H1 (cell line): Measurements from ENCODE around the gene ATP8B3. TPM values are rescaled to one million over a fixed set of nuclear protein-coding genes. Genes with fewer than 3 reads are reported as not detected.

Experiments
- BCL11A ChIP-seq, 2 experiments: IDR thresholded peaks; one replicate each; pipeline ENCODE4 v1.6.1; 2011; ENCODE audit warnings: low read depth in 2 of 2, low read length in 2 of 2, mild to moderate bottlenecking in 2 of 2
- CHD2 ChIP-seq: IDR thresholded peaks from 2 replicates; pipeline ENCODE4 v1.6.1; 2012; ENCODE audit warnings: low read length, improper control_type of control experiment
- CREB1 ChIP-seq: IDR thresholded peaks from 2 replicates; pipeline ENCODE4 v1.6.1; 2012; ENCODE audit warnings: inconsistent platforms
- EP300 ChIP-seq, 2 experiments: IDR thresholded peaks; 1 replicate in 1 of 2; 2 replicates in 1 of 2; pipeline ENCODE4 v1.6.1; 2011 to 2012; ENCODE audit warnings: low read depth in 2 of 2, low read length in 2 of 2, mild to moderate bottlenecking in 2 of 2, borderline replicate concordance in 1 of 2, inconsistent platforms in 1 of 2, moderate library complexity in 1 of 2
- EZH2 ChIP-seq: fragments of 200-600 bp; sonication (generic); IDR thresholded peaks from 2 replicates; pipeline ENCODE4 v1.7.1; 2012; ENCODE audit warnings: low read depth, mild to moderate bottlenecking, moderate library complexity, low read length, inconsistent platforms; ENCODE audit not compliant: severe bottlenecking
- HDAC6 ChIP-seq: IDR thresholded peaks from one replicate; pipeline ENCODE4 v1.7.1; 2012; ENCODE audit warnings: low read depth, mild to moderate bottlenecking, inconsistent platforms, low read length, moderate library complexity
- JUND ChIP-seq: IDR thresholded peaks from 2 replicates; pipeline ENCODE4 v1.6.1; 2011; ENCODE audit warnings: mild to moderate bottlenecking, improper control_type of control experiment, low read length
- POLR2A ChIP-seq, 2 experiments: IDR thresholded peaks; 1 replicate in 1 of 2; 2 replicates in 1 of 2; pipeline ENCODE4 v1.6.1; 2011; ENCODE audit warnings: low read depth in 2 of 2, low read length in 2 of 2, mild to moderate bottlenecking in 2 of 2; ENCODE audit errors: control extremely low read depth in 1 of 2
- POLR2AphosphoS5 ChIP-seq: IDR thresholded peaks from 2 replicates; pipeline ENCODE4 v1.6.1; 2011; ENCODE audit warnings: low read depth, low read length
- SAP30 ChIP-seq: fragments of 300-600 bp; sonication (generic); IDR thresholded peaks from 2 replicates; pipeline ENCODE4 v1.7.1; 2012; ENCODE audit warnings: low read length, moderate library complexity, mild to moderate bottlenecking, inconsistent platforms; ENCODE audit not compliant: insufficient read depth, insufficient replicate concordance
- SP1 ChIP-seq: IDR thresholded peaks from 2 replicates; pipeline ENCODE4 v1.6.1; 2011; ENCODE audit warnings: low read depth, low read length
- TBP ChIP-seq: IDR thresholded peaks from 2 replicates; pipeline ENCODE4 v1.6.1; 2011; ENCODE audit warnings: low read depth, low read length, improper control_type of control experiment
- TEAD4 ChIP-seq: IDR thresholded peaks from 2 replicates; pipeline ENCODE4 v1.6.1; 2012; ENCODE audit warnings: low read depth, low read length, inconsistent platforms, mixed read lengths
- YY1 ChIP-seq: IDR thresholded peaks from 2 replicates; pipeline ENCODE4 v1.6.1; 2011; ENCODE audit warnings: low read depth, mild to moderate bottlenecking, low read length
- polyA plus RNA-seq, 7 experiments: library from polyadenylated mRNA; depleted of rRNA in 3 of 7; stranded (reverse) in 5 of 7; unstranded in 2 of 7; fragments of >200 nt in 5 of 7; fragments of 200-250 nt in 2 of 7; gene quantifications; 1 replicate in 5 of 7; 2 replicates in 1 of 7; 4 replicates in 1 of 7; pipeline versions ENCODE4 v1.2.1 to v1.2.3, GENCODE V29; 2011 to 2013; ENCODE audit warnings: missing spikeins in 2 of 7, mixed read lengths in 2 of 7
- total RNA-seq: library from RNA; stranded (reverse); fragmentation: NEBNext Ultra II Directional; extraction: Animal tissue kit (Norgen Biotek cat#: 25700); gene quantifications from 2 replicates; pipeline ENCODE4 v1.2.1, GENCODE V29; 2021

ATP8B3 gene
- total and polyA plus RNA-seq, 2 of the 8 experiments (the other 6 are each of a cell fraction or from before 2014, with no cell fraction given): 4.1 to 9.3 TPM

- TF ChIP-seq POLR2A (IDR thresholded peaks at IDR 0.05; ENCODE audit: control extremely low read depth in 1 of 2, low read depth in 2 of 2, low read length in 2 of 2) (peak in 1 of 2 experiments; percentile 92; a peak in 2 of 3 replicates), BCL11A (IDR thresholded peaks at IDR 0.05; ENCODE audit: low read depth in 2 of 2, low read length in 2 of 2) (no peak), TBP (peak; percentile 93), HDAC6 (no peak), JUND (no peak; the same call in 1 of the 2 replicates), CREB1 (no peak; the same call in 1 of the 2 replicates), EZH2 (no peak), CHD2 (no peak), SP1 (0 out of 2 replicates have a peak, but pooled peaks have one; percentile 44), YY1 (peak; percentile 97), POLR2AphosphoS5 (peak; percentile 74), SAP30 (no peak), TEAD4 (no peak), EP300 (IDR thresholded peaks at IDR 0.05; ENCODE audit: borderline replicate concordance in 1 of 2, low read depth in 2 of 2, low read length in 2 of 2) (peak in 1 of 2 experiments; percentile 6; a peak in 1 of 3 replicates)
These were observed 36.5 kb upstream of the ATP8B3 start, which contains the start of gene REXO1 (continued) for GRCh38 chr19:1848399-1849131.
